PC-9 (cell line): ENCODE measurements around the gene PTPN2.

Experiments used
- EZH2 ChIP-seq: fragments of 200-600 bp; sonication (generic); IDR thresholded peaks from 2 replicates; pipeline ENCODE4 v1.8.0; 2017; ENCODE audit warnings: antibody characterized with exemption, low read depth
- TF ChIP-seq, protein P1 (sequence below): fragments of 200-600 bp; sonication (generic); conservative IDR thresholded peaks from 2 replicates; pipeline ENCODE4 v1.6.1; 2017; ENCODE audit warnings: mixed run types, antibody characterized with exemption, mild to moderate bottlenecking, moderate library complexity

DNA sequence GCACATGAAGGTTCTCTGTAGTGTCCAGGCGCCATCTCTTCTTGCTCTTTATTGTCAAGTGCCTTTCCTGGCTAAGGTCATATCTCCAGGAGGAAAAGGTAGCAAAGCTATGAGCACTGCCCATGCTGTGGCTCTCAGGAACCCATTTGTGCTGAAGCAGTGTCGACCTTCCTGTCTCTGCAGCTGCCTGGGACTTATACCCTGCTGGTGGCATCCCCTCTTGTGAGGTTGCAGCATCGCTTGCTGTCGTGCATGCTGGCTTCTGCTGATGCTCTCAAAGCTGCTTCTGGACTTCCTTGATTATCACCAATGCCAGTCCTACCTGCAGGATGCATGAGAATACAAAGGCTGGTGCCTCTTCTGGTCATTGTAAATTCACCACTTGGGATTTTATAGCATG lies 22.1 kb upstream of the PTPN2 start:
- TF ChIP-seq, protein P1, sequence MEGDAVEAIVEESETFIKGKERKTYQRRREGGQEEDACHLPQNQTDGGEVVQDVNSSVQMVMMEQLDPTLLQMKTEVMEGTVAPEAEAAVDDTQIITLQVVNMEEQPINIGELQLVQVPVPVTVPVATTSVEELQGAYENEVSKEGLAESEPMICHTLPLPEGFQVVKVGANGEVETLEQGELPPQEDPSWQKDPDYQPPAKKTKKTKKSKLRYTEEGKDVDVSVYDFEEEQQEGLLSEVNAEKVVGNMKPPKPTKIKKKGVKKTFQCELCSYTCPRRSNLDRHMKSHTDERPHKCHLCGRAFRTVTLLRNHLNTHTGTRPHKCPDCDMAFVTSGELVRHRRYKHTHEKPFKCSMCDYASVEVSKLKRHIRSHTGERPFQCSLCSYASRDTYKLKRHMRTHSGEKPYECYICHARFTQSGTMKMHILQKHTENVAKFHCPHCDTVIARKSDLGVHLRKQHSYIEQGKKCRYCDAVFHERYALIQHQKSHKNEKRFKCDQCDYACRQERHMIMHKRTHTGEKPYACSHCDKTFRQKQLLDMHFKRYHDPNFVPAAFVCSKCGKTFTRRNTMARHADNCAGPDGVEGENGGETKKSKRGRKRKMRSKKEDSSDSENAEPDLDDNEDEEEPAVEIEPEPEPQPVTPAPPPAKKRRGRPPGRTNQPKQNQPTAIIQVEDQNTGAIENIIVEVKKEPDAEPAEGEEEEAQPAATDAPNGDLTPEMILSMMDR = no peak
- TF ChIP-seq EZH2 = no peak
